HG03280 (cell line): ENCODE measurements around the gene SPHK1.

ENCODE experiments used
- ATAC-seq: cut with Tn5 transposase; IDR thresholded peaks from one replicate; pipeline ENCODE4 v1.9.1; 2021; ENCODE audit warnings: mild to moderate bottlenecking, moderate library complexity; ENCODE audit not compliant: unreplicated experiment

Gene SPHK1

GRCh38 chr17:76431509-76431908 is 47.1 kb downstream of the SPHK1 start:
- ATAC-seq: no peak

DNA sequence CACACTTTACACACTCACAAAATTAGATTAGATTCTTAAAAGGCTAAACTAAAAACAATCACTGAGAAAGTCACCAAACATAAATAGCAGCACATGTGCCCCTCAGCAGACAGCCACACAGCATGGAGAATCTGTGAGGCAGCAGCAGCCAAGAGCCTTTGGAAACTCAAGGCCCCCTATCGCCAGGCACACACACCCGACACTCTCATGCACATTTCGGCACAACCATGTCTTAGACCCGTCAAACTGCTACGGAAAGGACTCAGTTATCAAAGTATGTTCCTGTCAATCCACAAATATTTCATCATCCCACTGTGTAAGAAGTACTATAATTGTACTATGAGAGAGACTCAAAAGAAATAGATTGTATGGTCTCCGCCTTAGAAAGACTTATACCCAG is 47.6 kb downstream of the SPHK1 start:
- no peak for ATAC-seq

GRCh38 chr17:76432712-76433336 is 48.4 kb downstream of the SPHK1 start:
- ATAC-seq: no peak

DNA sequence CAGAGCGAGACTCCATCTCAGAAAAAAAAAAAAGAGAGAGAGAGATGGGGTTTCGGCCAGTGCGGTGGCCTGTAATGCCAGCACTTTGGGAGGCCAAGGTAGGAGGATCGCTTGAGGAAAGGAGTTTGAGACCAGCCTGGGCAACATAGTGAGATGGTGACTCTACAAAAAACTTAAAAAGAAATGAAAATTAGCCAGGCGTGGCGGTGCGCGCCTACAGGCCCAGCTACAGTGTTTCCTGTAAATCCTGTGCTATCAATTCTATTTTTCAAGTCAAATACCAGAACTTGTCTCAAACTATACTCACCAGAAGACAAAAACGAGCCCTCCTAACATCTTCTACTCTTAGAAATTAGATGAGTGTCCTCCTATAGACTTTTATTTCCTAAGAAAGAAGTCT is 49.3 kb downstream of the SPHK1 start:
- ATAC-seq: no peak

- no peak for ATAC-seq
Observed at GRCh38 chr17:76434870-76435269, 50.5 kb downstream of the SPHK1 start.

DNA sequence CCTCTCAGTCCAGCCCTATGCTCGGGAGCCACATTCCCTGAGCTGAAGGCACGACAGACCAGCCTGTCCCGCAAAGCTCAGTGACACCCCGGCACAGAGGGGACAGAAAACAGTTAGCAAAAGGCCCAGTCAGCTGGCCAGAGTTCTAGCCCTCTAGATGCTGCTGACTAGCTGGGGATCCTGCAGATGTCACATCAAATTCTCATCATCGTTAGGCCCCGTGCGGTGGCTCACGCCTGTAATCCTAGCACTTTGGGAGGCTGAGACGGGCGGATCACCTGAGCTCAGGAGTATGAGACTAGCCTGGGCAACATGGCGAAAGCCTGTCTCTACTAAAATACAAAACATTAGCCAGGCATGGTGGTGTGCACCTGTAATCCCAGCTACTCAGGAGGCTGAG is 51.3 kb downstream of the SPHK1 start:
- no peak for ATAC-seq
